HG03558 (cell line): ENCODE results near the gene FGF19.

Experiments used
- ATAC-seq: cut with Tn5 transposase; IDR thresholded peaks from one replicate; pipeline ENCODE4 v1.9.1; 2021; ENCODE audit warnings: moderate number of reproducible peaks; ENCODE audit not compliant: unreplicated experiment; ENCODE audit errors: extremely low read depth

Gene FGF19

GRCh38 chr11:69718912-69719311 lies 15.1 kb upstream of the FGF19 start:
- ATAC-seq, result no peak

GRCh38 chr11:69718147-69718546 lies 14.3 kb upstream of the FGF19 start:
- ATAC-seq, result no peak

- no peak for ATAC-seq
Measured at GRCh38 chr11:69716891-69717747, 13.3 kb upstream of the FGF19 start.

GRCh38 chr11:69716099-69716498 lies 12.3 kb upstream of the FGF19 start:
- ATAC-seq, result no peak

- ATAC-seq, result no peak
Measured at GRCh38 chr11:69715446-69715845, 11.6 kb upstream of the FGF19 start.

GRCh38 chr11:69711822-69712801 lies 8.3 kb upstream of the FGF19 start:
- no peak for ATAC-seq

GRCh38 chr11:69708736-69709401 lies 5.0 kb upstream of the FGF19 start:
- ATAC-seq, result no peak

GRCh38 chr11:69707176-69707575 lies 3.4 kb upstream of the FGF19 start:
- no peak for ATAC-seq

- ATAC-seq, result no peak
Measured at GRCh38 chr11:69705901-69706787, 2.3 kb upstream of the FGF19 start.

GRCh38 chr11:69705351-69705811 lies 1.6 kb upstream of the FGF19 start:
- no peak for ATAC-seq

GRCh38 chr11:69704508-69705253 lies 859 bp upstream of the FGF19 start:
- no peak for ATAC-seq

- no peak for ATAC-seq
Measured at GRCh38 chr11:69703453-69703767, 412 bp downstream of the FGF19 start.

- no peak for ATAC-seq
Measured at GRCh38 chr11:69702769-69703452, 911 bp downstream of the FGF19 start.

GRCh38 chr11:69702239-69702691 lies 1.6 kb downstream of the FGF19 start:
- ATAC-seq, result no peak

GRCh38 chr11:69700278-69701140 lies 3.3 kb downstream of the FGF19 start:
- ATAC-seq, result no peak

- no peak for ATAC-seq
Measured at GRCh38 chr11:69699213-69699612, 4.6 kb downstream of the FGF19 start.

GRCh38 chr11:69698362-69698761 lies 5.5 kb downstream of the FGF19 start:
- ATAC-seq, result no peak
